ENCODE measurements around the gene RFX1.

- TF ChIP-seq CTCF (optimal IDR thresholded peaks at IDR 0.05 in 1 of 3, IDR thresholded peaks at IDR 0.05 in 1 of 3, conservative IDR thresholded peaks at IDR 0.05 in 1 of 3; ENCODE audit: extremely low read depth in 1 of 3, insufficient read depth in 2 of 3, low read length in 3 of 3) (no peak), EZH2 (IDR thresholded peaks at IDR 0.05; ENCODE audit: low read length) (no peak)
These were observed 51.9 kb downstream of the RFX1 start for GRCh38 chr19:13954185-13954584.
